B cell (primary cell): ENCODE data around the gene TPK1. TPM values are rescaled to one million over a fixed set of nuclear protein-coding genes. Genes with fewer than 3 reads are reported as not detected.

ENCODE experiments used
- ATAC-seq: fragments of 200-7000 bp; cut with Tn5 transposase; one replicate; pipeline ENCODE4 v1.10.0; 2021; ENCODE audit warnings: low read depth, mild to moderate bottlenecking, moderate number of reproducible peaks, moderate library complexity
- CTCF ChIA-PET: fragments of 350-600 bp; sonication (Branson Sonifier 250); formaldehyde crosslinking; loops from one replicate; lab custom pipeline; 2021; ENCODE audit warnings: antibody characterized with exemption, inconsistent platforms; lab: Charles Lee
- POLR2A ChIA-PET: fragments of 350-600 bp; sonication (Branson Sonifier 250); formaldehyde crosslinking; loops from one replicate; lab custom pipeline; 2021; ENCODE audit warnings: antibody characterized with exemption; lab: Charles Lee
- DNase-seq: peaks from one replicate; pipeline ENCODE4 v3.0.0; 2013
- H2AFZ ChIP-seq: 2 replicates; pipeline ENCODE4 v1.6.1; 2012; ENCODE audit warnings: mild to moderate bottlenecking, low read depth, low read length; ENCODE audit not compliant: insufficient read depth, poor library complexity, severe bottlenecking
- H3K27ac ChIP-seq, 2 donors: 1 replicate in 1 of 2; 2 replicates in 1 of 2; pipeline ENCODE4 v1.5.1; 2012 to 2013; ENCODE audit warnings: low read length in 2 of 2, mild to moderate bottlenecking in 2 of 2, moderate library complexity in 1 of 2
- H3K27me3 ChIP-seq, 4 experiments: fragments of 200-600 bp in 1 of 4; sonication (generic) in 1 of 4; replicated peaks in 1 of 4; 1 replicate in 2 of 4; 2 replicates in 2 of 4; pipeline versions ENCODE4 v1.6.1 to v1.7.0; 2013 to 2016; ENCODE audit warnings: low read length in 3 of 4, mild to moderate bottlenecking in 2 of 4, mixed read lengths in 1 of 4, moderate library complexity in 1 of 4; ENCODE audit not compliant: insufficient read depth in 4 of 4, control insufficient read depth in 3 of 4; ENCODE audit errors: control extremely low read depth in 1 of 4
- H3K36me3 ChIP-seq, 2 experiments: replicated peaks in 1 of 2; 1 replicate in 1 of 2; 2 replicates in 1 of 2; pipeline versions ENCODE4 v1.6.1 to v1.7.1; 2013; ENCODE audit warnings: low read length in 1 of 2; ENCODE audit not compliant: insufficient read depth in 2 of 2, control insufficient read depth in 1 of 2; ENCODE audit errors: control extremely low read depth in 1 of 2, extremely low read depth in 1 of 2
- H3K4me1 ChIP-seq, 2 donors: fragments of 200-600 bp in 1 of 2; sonication (generic) in 1 of 2; 1 replicate in 1 of 2; 2 replicates in 1 of 2; pipeline versions ENCODE4 v1.5.1 to v1.6.1; 2013 to 2017; ENCODE audit warnings: low read length in 2 of 2; ENCODE audit not compliant: control insufficient read depth in 2 of 2, insufficient read depth in 2 of 2
- H3K4me2 ChIP-seq: replicated peaks from 2 replicates; pipeline ENCODE3; 2012; ENCODE audit warnings: mild to moderate bottlenecking, low read depth, low read length; ENCODE audit not compliant: poor library complexity, severe bottlenecking
- H3K4me3 ChIP-seq, 5 experiments: fragments of 200-600 bp in 1 of 5; sonication (generic) in 1 of 5; 1 replicate in 3 of 5; 2 replicates in 2 of 5; pipeline versions ENCODE4 v1.5.1 to v1.7.0; 2011 to 2016; ENCODE audit warnings: low read length in 4 of 5, mild to moderate bottlenecking in 4 of 5, low read depth in 2 of 5, control low read depth in 1 of 5, moderate library complexity in 1 of 5; ENCODE audit not compliant: insufficient read depth in 1 of 5; ENCODE audit errors: control extremely low read depth in 1 of 5, extremely low read depth in 1 of 5
- H3K79me2 ChIP-seq: fragments of 200-600 bp; sonication (generic); one replicate; pipeline ENCODE4 v1.6.0; 2016; ENCODE audit warnings: low read length; ENCODE audit not compliant: control insufficient read depth, insufficient read depth
- H3K9ac ChIP-seq: fragments of 200-600 bp; sonication (generic); 2 replicates; pipeline ENCODE4 v1.6.1; 2017; ENCODE audit warnings: mild to moderate bottlenecking, low read length, moderate library complexity
- H3K9me3 ChIP-seq, 3 donors: one replicate each; pipeline versions ENCODE4 v1.6.1 to v1.7.1; 2013; ENCODE audit warnings: low read length in 2 of 3; ENCODE audit not compliant: control insufficient read depth in 2 of 3, insufficient read depth in 1 of 3; ENCODE audit errors: control extremely low read depth in 1 of 3
- H4K20me1 ChIP-seq: 2 replicates; pipeline ENCODE4 v1.6.0; 2012; ENCODE audit warnings: mild to moderate bottlenecking, low read length; ENCODE audit not compliant: insufficient read depth, control insufficient read depth, poor library complexity, severe bottlenecking
- H3K27ac Mint-ChIP-seq: one replicate; pipeline ENCODE4 v1.8.0; 2021; ENCODE audit warnings: mixed read lengths
- H3K27me3 Mint-ChIP-seq: one replicate; pipeline ENCODE4 v1.8.0; 2021; ENCODE audit warnings: mixed read lengths
- H3K4me1 Mint-ChIP-seq: one replicate; pipeline ENCODE4 v1.8.0; 2021; ENCODE audit warnings: mixed read lengths
- H3K4me3 Mint-ChIP-seq: one replicate; pipeline ENCODE4 v1.8.0; 2021; ENCODE audit warnings: mixed read lengths
- H3K9me3 Mint-ChIP-seq: one replicate; pipeline ENCODE4 v1.8.0; 2022; ENCODE audit warnings: mixed read lengths; ENCODE audit not compliant: insufficient read depth
- EZH2 ChIP-seq: IDR thresholded peaks from 2 replicates; pipeline ENCODE4 v1.6.1; 2012; ENCODE audit warnings: borderline replicate concordance, low read depth, mild to moderate bottlenecking, moderate library complexity, low read length; ENCODE audit not compliant: insufficient read depth, poor library complexity, severe bottlenecking
- WGBS: methylation state at CpG from one replicate; pipeline ENCODE4 v1.1.5; 2013; ENCODE audit warnings: missing lambda C conversion rate; ENCODE audit not compliant: insufficient coverage; 5-methylcytosine and 5-hydroxymethylcytosine counted together
- intact Hi-C: fragments of 100-400 bp; cut with micrococcal nuclease; formaldehyde crosslinking; loops from one replicate; pipeline ENCODE4 v1.10.0; 2022
- polyA plus RNA-seq: library from polyadenylated mRNA; depleted of rRNA; stranded (reverse); fragments of >200 nt; gene quantifications from 2 replicates; pipeline ENCODE4 v1.2.3, GENCODE V29; 2012
- total RNA-seq, 2 donors: library from RNA; stranded (reverse); fragments of 120-200 nt in 1 of 2; gene quantifications; 1 replicate in 1 of 2; 2 replicates in 1 of 2; pipeline versions ENCODE4 v1.2.3 to v1.2.4, GENCODE V29; 2013 to 2022
- TF ChIP-seq, protein P1 (sequence below): fragments of 200-600 bp; IDR thresholded peaks from one replicate; pipeline ENCODE4 v1.8.0; 2022; ENCODE audit warnings: antibody characterized with exemption, mild to moderate bottlenecking

TPK1 gene
- total and polyA plus RNA-seq, 2 donors (not counting 1 experiment from before 2014, with no cell fraction given): 13.7 to 26.4 TPM

DNA sequence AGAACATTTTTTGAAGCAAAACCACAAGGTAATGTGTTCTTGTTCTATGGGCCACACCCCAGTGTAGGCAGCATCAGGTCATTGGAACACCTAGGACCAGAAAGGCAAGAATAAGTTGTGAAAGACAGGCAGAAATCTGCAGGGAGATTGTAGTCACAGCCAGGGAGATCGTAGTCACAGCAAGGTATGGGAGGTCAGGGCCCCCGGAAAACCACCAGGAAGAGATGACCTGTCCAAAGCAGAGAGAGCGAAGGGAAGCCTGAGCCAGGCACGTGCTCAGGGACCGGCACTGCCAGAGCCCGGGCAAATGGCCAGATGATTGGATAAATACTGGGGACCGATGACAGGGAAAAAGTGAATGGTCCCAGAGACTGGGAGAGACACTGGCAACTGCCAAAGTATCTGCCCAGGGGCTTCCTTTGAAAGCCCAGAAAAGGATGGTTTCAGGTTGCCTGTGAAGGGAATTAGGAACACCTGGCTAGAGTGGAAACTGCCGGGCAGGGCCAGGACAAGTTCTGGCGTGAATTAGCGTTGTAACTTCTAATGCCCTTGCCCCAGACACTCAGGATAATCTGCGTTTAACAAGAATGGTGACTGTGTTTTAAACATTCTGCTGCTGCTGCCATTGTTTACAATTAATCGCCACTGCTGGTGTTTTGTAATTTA, 428.5 kb downstream of the TPK1 start:
- Histone ChIP-seq H3K4me3 (no peak overlapping the region), H4K20me1 (no peaks in the 10 kb centered on the region), H3K36me3 (no peaks in the 10 kb centered on the region), H2AFZ (no peak overlapping the region), H3K4me2 (no peak overlapping the region), H3K27ac (no peak overlapping the region), H3K27me3 (peaks cover 0 to 6% (median 3%) of the 10 kb centered on the region in 4 experiments), H3K9me3 (no peaks in the 10 kb centered on the region), H3K79me2 (no peaks in the 10 kb centered on the region), H3K4me1 (peaks cover 0 to 79% of the 10 kb centered on the region in 2 donors), H3K9ac (no peak overlapping the region)
- CTCF ChIA-PET: no interaction called here
- POLR2A ChIA-PET: no interaction called here
- no peak overlapping the region for H3K4me3 Mint-ChIP-seq
- no peaks in the 10 kb centered on the region for H3K9me3 Mint-ChIP-seq
- DNase-seq (no peak), ATAC-seq (no peak)
- H3K4me1 Mint-ChIP-seq: no peaks in the 10 kb centered on the region
- WGBS: 86% methylated on average over 10 of the region's 12 CpGs
- peaks cover 25% of the 10 kb centered on the region for H3K27me3 Mint-ChIP-seq
- intact Hi-C loops: no loop called here
- TF ChIP-seq, protein P1, sequence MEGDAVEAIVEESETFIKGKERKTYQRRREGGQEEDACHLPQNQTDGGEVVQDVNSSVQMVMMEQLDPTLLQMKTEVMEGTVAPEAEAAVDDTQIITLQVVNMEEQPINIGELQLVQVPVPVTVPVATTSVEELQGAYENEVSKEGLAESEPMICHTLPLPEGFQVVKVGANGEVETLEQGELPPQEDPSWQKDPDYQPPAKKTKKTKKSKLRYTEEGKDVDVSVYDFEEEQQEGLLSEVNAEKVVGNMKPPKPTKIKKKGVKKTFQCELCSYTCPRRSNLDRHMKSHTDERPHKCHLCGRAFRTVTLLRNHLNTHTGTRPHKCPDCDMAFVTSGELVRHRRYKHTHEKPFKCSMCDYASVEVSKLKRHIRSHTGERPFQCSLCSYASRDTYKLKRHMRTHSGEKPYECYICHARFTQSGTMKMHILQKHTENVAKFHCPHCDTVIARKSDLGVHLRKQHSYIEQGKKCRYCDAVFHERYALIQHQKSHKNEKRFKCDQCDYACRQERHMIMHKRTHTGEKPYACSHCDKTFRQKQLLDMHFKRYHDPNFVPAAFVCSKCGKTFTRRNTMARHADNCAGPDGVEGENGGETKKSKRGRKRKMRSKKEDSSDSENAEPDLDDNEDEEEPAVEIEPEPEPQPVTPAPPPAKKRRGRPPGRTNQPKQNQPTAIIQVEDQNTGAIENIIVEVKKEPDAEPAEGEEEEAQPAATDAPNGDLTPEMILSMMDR: no peak
- no peak for TF ChIP-seq EZH2
- H3K27ac Mint-ChIP-seq: no peak overlapping the region

DNA sequence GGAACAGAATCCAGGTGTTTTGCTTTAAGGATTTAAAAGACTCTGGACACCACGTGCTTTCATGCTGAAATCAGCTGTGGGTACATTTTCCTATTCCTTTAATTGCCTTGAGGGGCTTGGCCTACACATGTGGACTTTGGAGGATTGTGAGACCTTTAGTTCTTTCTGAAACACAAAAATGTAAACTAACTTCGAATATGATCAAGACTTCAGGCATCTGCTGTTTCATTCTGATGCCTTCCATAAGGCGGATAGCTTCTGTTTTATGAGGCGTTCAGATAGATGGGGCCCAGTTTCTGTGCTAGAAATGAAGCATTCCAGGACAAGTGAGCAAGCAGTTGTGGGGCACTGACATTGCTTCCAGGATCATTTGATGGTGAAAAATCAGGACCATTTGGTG, 430.9 kb downstream of the TPK1 start:
- no peak overlapping the region for H3K4me2 ChIP-seq
- POLR2A ChIA-PET: no interaction called here
- CTCF ChIA-PET: interaction anchor here (1.6 kb wide), 1 partner anchor 13 kb away, joined by 8 read pairs; no protein-coding TSS in a partner anchor
- no peaks in the 10 kb centered on the region for H3K79me2 ChIP-seq
- H3K9me3 Mint-ChIP-seq: no peaks in the 10 kb centered on the region
- H4K20me1 ChIP-seq: no peaks in the 10 kb centered on the region
- no peak for DNase-seq
- H3K36me3 ChIP-seq: no peaks in the 10 kb centered on the region
- no peak overlapping the region for H3K4me3 ChIP-seq
- WGBS: 96% methylated on average over 2 of the region's 4 CpGs
- H2AFZ ChIP-seq: no peak overlapping the region
- no peaks in the 10 kb centered on the region for H3K9me3 ChIP-seq
- no peak for TF ChIP-seq EZH2
- TF ChIP-seq, protein P1: no peak
- intact Hi-C loops: no loop called here
- H3K4me3 Mint-ChIP-seq: no peak overlapping the region
- H3K27ac Mint-ChIP-seq: no peak overlapping the region
- H3K27ac ChIP-seq: no peak overlapping the region
- no peaks in the 10 kb centered on the region for H3K4me1 Mint-ChIP-seq
- peaks cover 21% of the 10 kb centered on the region for H3K27me3 Mint-ChIP-seq
- H3K4me1 ChIP-seq: peaks cover 0 to 73% of the 10 kb centered on the region in 2 donors
- no peak for ATAC-seq
- H3K27me3 ChIP-seq: peaks cover 0 to 7% (median 3%) of the 10 kb centered on the region in 4 experiments
- no peak overlapping the region for H3K9ac ChIP-seq
